CD14-positive monocyte (primary cell): Measurements from ENCODE around the gene CR1L. TPM values are rescaled to one million over a fixed set of nuclear protein-coding genes. Genes with fewer than 3 reads are reported as not detected.

Source experiments
- DNase-seq, 3 donors: peaks; one replicate each; pipeline ENCODE4 v3.0.0-alpha.2; 2011 to 2022
- H2AFZ ChIP-seq: 2 replicates; pipeline ENCODE4 v1.6.0; 2012; ENCODE audit warnings: mild to moderate bottlenecking, low read depth, low read length, inconsistent platforms; ENCODE audit not compliant: insufficient read depth, poor library complexity, severe bottlenecking
- H3K27ac ChIP-seq, 2 donors: 1 replicate in 1 of 2; 2 replicates in 1 of 2; pipeline ENCODE4 v1.5.1; 2012 to 2013; ENCODE audit warnings: low read length in 2 of 2, control low read depth in 1 of 2, inconsistent platforms in 1 of 2, low read depth in 1 of 2, mild to moderate bottlenecking in 1 of 2
- H3K27me3 ChIP-seq, 2 donors: one replicate each; pipeline versions ENCODE4 v1.6.0 to v1.6.1; 2011 to 2013; ENCODE audit warnings: low read length in 2 of 2; ENCODE audit not compliant: control insufficient read depth in 2 of 2, insufficient read depth in 2 of 2
- H3K36me3 ChIP-seq, 2 donors: replicated peaks in 1 of 2; 1 replicate in 1 of 2; 2 replicates in 1 of 2; pipeline versions ENCODE4 v1.5.1 to v1.6.1; 2012 to 2013; ENCODE audit warnings: low read length in 2 of 2, control low read depth in 1 of 2, inconsistent platforms in 1 of 2, mild to moderate bottlenecking in 1 of 2; ENCODE audit not compliant: insufficient read depth in 2 of 2, control insufficient read depth in 1 of 2
- H3K4me1 ChIP-seq, 2 donors: 1 replicate in 1 of 2; 2 replicates in 1 of 2; pipeline versions ENCODE4 v1.5.1 to v1.6.1; 2012 to 2013; ENCODE audit warnings: low read length in 2 of 2, control low read depth in 1 of 2, inconsistent platforms in 1 of 2, mild to moderate bottlenecking in 1 of 2, moderate library complexity in 1 of 2; ENCODE audit not compliant: insufficient read depth in 2 of 2, control insufficient read depth in 1 of 2
- H3K4me2 ChIP-seq: replicated peaks from 2 replicates; pipeline ENCODE3; 2012; ENCODE audit warnings: low read length, moderate library complexity, mild to moderate bottlenecking; ENCODE audit not compliant: poor library complexity, severe bottlenecking; ENCODE audit errors: extremely low read depth
- H3K4me3 ChIP-seq, 3 experiments: fragments of 200-600 bp in 1 of 3; sonication (generic) in 1 of 3; replicated peaks in 1 of 3; 1 replicate in 2 of 3; 2 replicates in 1 of 3; pipeline ENCODE4 v1.5.1; 2011 to 2013; ENCODE audit warnings: low read length in 3 of 3, mild to moderate bottlenecking in 3 of 3, control low read depth in 2 of 3, low read depth in 2 of 3, inconsistent platforms in 1 of 3, moderate library complexity in 1 of 3
- H3K79me2 ChIP-seq: 2 replicates; pipeline ENCODE4 v1.6.0; 2012; ENCODE audit warnings: mild to moderate bottlenecking, control low read depth, inconsistent platforms, low read length, moderate library complexity; ENCODE audit not compliant: insufficient read depth
- H3K9ac ChIP-seq: 2 replicates; pipeline ENCODE4 v1.6.0; 2017; ENCODE audit warnings: low read length, mild to moderate bottlenecking; ENCODE audit not compliant: insufficient read depth, poor library complexity, severe bottlenecking
- H3K9me3 ChIP-seq, 2 donors: replicated peaks in 1 of 2; 1 replicate in 1 of 2; 2 replicates in 1 of 2; pipeline versions ENCODE4 v1.5.1 to v1.6.1; 2012 to 2013; ENCODE audit warnings: low read length in 2 of 2, control low read depth in 1 of 2; ENCODE audit not compliant: control insufficient read depth in 1 of 2, insufficient read depth in 1 of 2
- H4K20me1 ChIP-seq: 2 replicates; pipeline ENCODE4 v1.6.0; 2012; ENCODE audit warnings: mild to moderate bottlenecking, low read length, control low read depth, moderate library complexity; ENCODE audit not compliant: insufficient read depth
- H3K27ac Mint-ChIP-seq, 7 donors: one replicate each; pipeline ENCODE4 v1.8.0; 2020; ENCODE audit warnings: mild to moderate bottlenecking in 7 of 7, mixed read lengths in 7 of 7, moderate library complexity in 6 of 7, inconsistent platforms in 2 of 7
- H3K27me3 Mint-ChIP-seq, 3 donors: one replicate each; pipeline ENCODE4 v1.8.0; 2021 to 2022; ENCODE audit warnings: low read depth in 3 of 3, mild to moderate bottlenecking in 3 of 3, mixed read lengths in 3 of 3, moderate library complexity in 3 of 3, inconsistent platforms in 1 of 3
- H3K36me3 Mint-ChIP-seq, 2 donors: one replicate each; pipeline ENCODE4 v1.8.0; 2020; ENCODE audit warnings: mixed read lengths in 2 of 2, inconsistent platforms in 1 of 2, mild to moderate bottlenecking in 1 of 2
- H3K4me1 Mint-ChIP-seq: one replicate; pipeline ENCODE4 v1.8.0; 2020; ENCODE audit warnings: mild to moderate bottlenecking, mixed read lengths
- H3K4me3 Mint-ChIP-seq, 2 donors: one replicate each; pipeline ENCODE4 v1.8.0; 2020; ENCODE audit warnings: mild to moderate bottlenecking in 2 of 2, mixed read lengths in 2 of 2, moderate library complexity in 1 of 2
- H3K9me3 Mint-ChIP-seq, 7 donors: one replicate each; pipeline ENCODE4 v1.8.0; 2020 to 2022; ENCODE audit warnings: mixed read lengths in 7 of 7, mild to moderate bottlenecking in 6 of 7, moderate library complexity in 6 of 7, inconsistent platforms in 2 of 7
- CTCF ChIP-seq: fragments of 200-600 bp; IDR thresholded peaks from one replicate; pipeline ENCODE4 v1.8.0; 2022; ENCODE audit warnings: antibody characterized with exemption, mild to moderate bottlenecking
- WGBS: methylation state at CpG from one replicate; pipeline ENCODE4 v1.1.5; 2013; ENCODE audit warnings: missing lambda C conversion rate; ENCODE audit not compliant: insufficient coverage; 5-methylcytosine and 5-hydroxymethylcytosine counted together
- intact Hi-C, 2 donors: fragments of 100-400 bp; cut with micrococcal nuclease; formaldehyde crosslinking; loops; one replicate each; pipeline versions ENCODE4 v1.15.0 to v1.15.1; 2023
- polyA plus RNA-seq, 3 donors: library from polyadenylated mRNA; depleted of rRNA in 1 of 3; unstranded in 2 of 3; stranded (reverse) in 1 of 3; fragments of 300-500 nt in 2 of 3; fragments of >200 nt in 1 of 3; fragmentation: Illumina TruSeq in 2 of 3; gene quantifications; 1 replicate in 2 of 3; 2 replicates in 1 of 3; pipeline ENCODE4 v1.2.3, GENCODE V29; 2012 to 2021

CR1L gene
- polyA plus RNA-seq, 3 donors: 0.49 TPM; not detected in 2

DNA sequence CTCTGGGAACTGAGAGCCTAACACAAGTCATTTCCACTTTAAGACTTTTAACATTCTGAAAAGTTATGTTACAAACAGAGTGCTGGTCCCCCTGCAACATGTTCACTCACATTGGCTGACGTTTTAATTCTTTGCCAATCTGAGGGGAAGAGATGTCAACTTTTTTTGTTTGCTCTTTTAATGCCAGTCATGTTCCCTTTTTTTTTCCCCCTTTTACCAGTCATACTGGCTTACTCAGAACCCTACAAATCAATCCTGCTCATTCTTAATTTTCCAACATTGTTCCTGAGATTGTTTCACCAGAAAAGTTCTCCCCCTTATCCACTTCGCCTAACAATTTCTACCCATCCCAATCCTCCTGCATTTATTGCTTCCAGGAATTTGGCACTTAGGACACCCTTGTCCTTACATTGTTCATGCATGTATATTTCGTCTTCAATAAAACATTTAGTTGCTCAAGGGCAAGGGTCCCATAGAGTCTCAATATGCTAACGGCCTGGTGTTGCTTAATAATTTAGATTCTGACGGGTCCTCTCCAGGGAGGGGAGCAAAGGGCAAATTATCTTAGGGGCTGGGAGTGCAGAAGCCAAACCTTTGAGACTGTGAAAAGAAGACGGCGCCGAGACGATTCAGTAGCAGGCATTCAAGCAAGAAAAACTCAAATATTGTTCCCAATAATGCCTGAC is 624 bp upstream of the CR1L start:
- H3K9me3 Mint-ChIP-seq: peaks cover 0 to 3% (median 0%) of the 10 kb centered on the region in 7 donors
- intact Hi-C loops: no loop called here
- peaks cover 6 to 11% (median 7%) of the 10 kb centered on the region in 3 donors for H3K27me3 Mint-ChIP-seq
- peaks cover 19% of the 10 kb centered on the region for H3K4me1 Mint-ChIP-seq
- Histone ChIP-seq H3K4me3 (peak overlapping the region; percentile 2 to 80 (median 20)), H3K9ac (no peak overlapping the region), H3K27me3 (peaks cover 0 to 4% of the 10 kb centered on the region in 2 donors), H3K36me3 (peaks cover 0 to 26% of the 10 kb centered on the region in 2 donors), H3K4me2 (peak overlapping the region; percentile 78), H4K20me1 (no peaks in the 10 kb centered on the region), H2AFZ (peak overlapping the region; percentile 81), H3K4me1 (peaks cover 11 to 17% of the 10 kb centered on the region in 2 donors), H3K9me3 (no peaks in the 10 kb centered on the region), H3K79me2 (no peaks in the 10 kb centered on the region), H3K27ac (no peak overlapping the region)
- H3K4me3 Mint-ChIP-seq: peak overlapping the region; percentile 88 to 91
- TF ChIP-seq CTCF: no peak
- peak in 2 of 3 donors; percentile 12 to 22 for DNase-seq
- H3K27ac Mint-ChIP-seq: peak overlapping the region in 4 of 7 donors; percentile 51 to 88 (median 58)
- H3K36me3 Mint-ChIP-seq: peaks cover 24 to 34% of the 10 kb centered on the region in 2 donors
- WGBS: 46% methylated on average over 4 of the region's 9 CpGs

DNA sequence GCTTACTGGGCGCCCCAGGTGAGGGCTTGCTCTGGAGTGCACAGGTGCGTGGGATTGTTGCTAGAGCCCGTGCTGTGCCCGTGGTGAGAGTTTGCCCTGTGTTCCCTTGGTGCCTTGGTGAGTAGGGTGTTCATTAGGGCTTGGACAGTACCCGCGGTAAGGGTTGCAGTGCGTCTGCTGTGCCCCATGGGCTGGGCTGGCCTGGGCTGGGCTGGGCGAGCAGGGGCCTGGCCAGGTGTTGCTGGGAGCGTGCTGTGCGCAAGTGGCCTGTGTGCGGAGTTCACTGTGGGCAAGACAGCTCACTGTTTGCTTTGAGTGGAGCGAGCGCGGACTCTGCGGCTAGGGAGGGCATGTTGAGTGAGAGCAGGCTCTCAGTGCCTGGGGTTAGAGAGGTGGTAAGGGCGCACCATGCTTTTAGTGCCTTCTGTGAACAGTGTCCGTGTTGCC is 725 bp downstream of the CR1L start:
- peak overlapping the region; percentile 81 for H2AFZ ChIP-seq
- peaks cover 0 to 18% of the 10 kb centered on the region in 2 donors for H3K36me3 ChIP-seq
- peak overlapping the region in 5 of 7 donors; percentile 7 to 75 (median 37) for H3K27ac Mint-ChIP-seq
- H3K4me3 ChIP-seq: peak overlapping the region in 1 of 3 experiments; percentile 80
- no peak overlapping the region for H3K27ac ChIP-seq
- 90% methylated on average over 16 of the region's 17 CpGs for WGBS
- peak overlapping the region; percentile 78 for H3K4me2 ChIP-seq
- peaks cover 18 to 25% of the 10 kb centered on the region in 2 donors for H3K36me3 Mint-ChIP-seq
- H3K4me1 Mint-ChIP-seq: peaks cover 19% of the 10 kb centered on the region
- peak overlapping the region; percentile 88 to 91 for H3K4me3 Mint-ChIP-seq
- H3K9ac ChIP-seq: peak overlapping the region; percentile 62
- no peaks in the 10 kb centered on the region for H3K9me3 ChIP-seq
- H3K4me1 ChIP-seq: peaks cover 11 to 17% of the 10 kb centered on the region in 2 donors
- no peaks in the 10 kb centered on the region for H3K79me2 ChIP-seq
- no peak for DNase-seq
- H3K9me3 Mint-ChIP-seq: peaks cover 0 to 2% (median 0%) of the 10 kb centered on the region in 7 donors
- peaks cover 0 to 4% of the 10 kb centered on the region in 2 donors for H3K27me3 ChIP-seq
- H3K27me3 Mint-ChIP-seq: peaks cover 6 to 10% (median 7%) of the 10 kb centered on the region in 3 donors
- intact Hi-C loops: no loop called here
- TF ChIP-seq CTCF: no peak
- no peaks in the 10 kb centered on the region for H4K20me1 ChIP-seq
